Nephron progenitor cell (in vitro differentiated cells): Measurements from ENCODE around the gene PNMT.

ENCODE experiments used
- DNase-seq: peaks from one replicate; pipeline ENCODE4 v3.0.0; 2021
- H3K27ac Mint-ChIP-seq: 2 replicates; pipeline ENCODE4 v1.8.0; 2021; ENCODE audit warnings: mild to moderate bottlenecking, moderate library complexity, mixed read lengths
- H3K27me3 Mint-ChIP-seq: 2 replicates; pipeline ENCODE4 v1.8.0; 2021; ENCODE audit warnings: mild to moderate bottlenecking, low read depth, mixed read lengths; ENCODE audit not compliant: poor library complexity
- H3K36me3 Mint-ChIP-seq: 2 replicates; pipeline ENCODE4 v1.8.0; 2021; ENCODE audit warnings: low read depth, mixed read lengths
- H3K4me1 Mint-ChIP-seq: 2 replicates; pipeline ENCODE4 v1.8.0; 2021; ENCODE audit warnings: mixed read lengths
- H3K4me3 Mint-ChIP-seq: 2 replicates; pipeline ENCODE4 v1.8.0; 2021; ENCODE audit warnings: mild to moderate bottlenecking, moderate library complexity, mixed read lengths
- H3K9me3 Mint-ChIP-seq: 2 replicates; pipeline ENCODE4 v1.8.0; 2021; ENCODE audit warnings: mild to moderate bottlenecking, moderate library complexity, mixed read lengths
- CTCF ChIP-seq: fragments of 200-600 bp; sonication (generic); IDR thresholded peaks from 2 replicates; pipeline ENCODE4 v1.5.0; 2021; ENCODE audit warnings: antibody characterized with exemption

The PNMT gene

GRCh38 chr17:39627712-39628516 lies 40.3 kb upstream of the PNMT start:
- Mint-ChIP-seq H3K27me3 (peaks cover 89% of the 10 kb centered on the region), H3K27ac (no peak overlapping the region), H3K9me3 (no peaks in the 10 kb centered on the region), H3K4me1 (peaks cover 43% of the 10 kb centered on the region), H3K36me3 (no peaks in the 10 kb centered on the region), H3K4me3 (peak overlapping the region; percentile 51)
- no peak for DNase-seq
- TF ChIP-seq CTCF: no peak

GRCh38 chr17:39628655-39629493 lies 39.4 kb upstream of the PNMT start:
- no peaks in the 10 kb centered on the region for H3K9me3 Mint-ChIP-seq
- peaks cover 53% of the 10 kb centered on the region for H3K4me1 Mint-ChIP-seq
- peaks cover 82% of the 10 kb centered on the region for H3K27me3 Mint-ChIP-seq
- H3K27ac Mint-ChIP-seq: no peak overlapping the region
- no peak for TF ChIP-seq CTCF
- no peaks in the 10 kb centered on the region for H3K36me3 Mint-ChIP-seq
- no peak for DNase-seq
- H3K4me3 Mint-ChIP-seq: no peak overlapping the region

- no peaks in the 10 kb centered on the region for H3K9me3 Mint-ChIP-seq
- H3K36me3 Mint-ChIP-seq: no peaks in the 10 kb centered on the region
- TF ChIP-seq CTCF: no peak
- H3K27me3 Mint-ChIP-seq: peaks cover 76% of the 10 kb centered on the region
- peaks cover 59% of the 10 kb centered on the region for H3K4me1 Mint-ChIP-seq
- no peak overlapping the region for H3K4me3 Mint-ChIP-seq
- DNase-seq: no peak
- H3K27ac Mint-ChIP-seq: no peak overlapping the region
These were observed 38.8 kb upstream of the PNMT start for GRCh38 chr17:39629494-39629880.

- Mint-ChIP-seq H3K27me3 (peaks cover 71% of the 10 kb centered on the region), H3K36me3 (no peaks in the 10 kb centered on the region), H3K4me1 (peaks cover 63% of the 10 kb centered on the region), H3K27ac (no peak overlapping the region), H3K9me3 (no peaks in the 10 kb centered on the region), H3K4me3 (no peak overlapping the region)
- DNase-seq: no peak
- no peak for TF ChIP-seq CTCF
These were observed 38.4 kb upstream of the PNMT start for GRCh38 chr17:39629898-39630297.

GRCh38 chr17:39631403-39631802 lies 36.9 kb upstream of the PNMT start:
- Mint-ChIP-seq H3K27me3 (peaks cover 56% of the 10 kb centered on the region), H3K36me3 (no peaks in the 10 kb centered on the region), H3K27ac (no peak overlapping the region), H3K4me3 (peak overlapping the region; percentile 33), H3K4me1 (peaks cover 69% of the 10 kb centered on the region), H3K9me3 (no peaks in the 10 kb centered on the region)
- no peak for TF ChIP-seq CTCF
- no peak for DNase-seq
